Kidney (tissue), 14 donors: Measurements from ENCODE around the gene FEZF2. TPM values are rescaled to one million over a fixed set of nuclear protein-coding genes. Genes with fewer than 3 reads are reported as not detected.

ENCODE experiments used
- DNase-seq, 5 donors: peaks; one replicate each; pipeline ENCODE4 v3.0.0-alpha.2; 2013 to 2020
- FAIRE-seq: peaks from 2 replicates; lab custom pipeline; 2012; peaks lifted over from hg19 to GRCh38; lab: Jason Lieb, UNC
- H3K27ac ChIP-seq, 2 donors: one replicate each; pipeline ENCODE4 v1.7.0; 2013; ENCODE audit warnings: low read depth in 2 of 2, low read length in 2 of 2, inconsistent platforms in 1 of 2
- H3K27me3 ChIP-seq: one replicate; pipeline ENCODE4 v1.7.1; 2013; ENCODE audit warnings: low read length, inconsistent platforms; ENCODE audit not compliant: control insufficient read depth, insufficient read depth
- H3K36me3 ChIP-seq, 3 donors: one replicate each; pipeline versions ENCODE4 v1.7.0 to v1.7.1; 2013; ENCODE audit warnings: low read length in 3 of 3, control low read depth in 1 of 3, inconsistent platforms in 1 of 3; ENCODE audit not compliant: insufficient read depth in 3 of 3, control insufficient read depth in 2 of 3
- H3K4me1 ChIP-seq, 3 donors: one replicate each; pipeline versions ENCODE4 v1.7.0 to v1.7.1; 2013; ENCODE audit warnings: low read length in 3 of 3, inconsistent platforms in 1 of 3, low read depth in 1 of 3; ENCODE audit not compliant: control insufficient read depth in 2 of 3, insufficient read depth in 2 of 3
- H3K4me3 ChIP-seq, 3 donors: one replicate each; pipeline versions ENCODE4 v1.7.0 to v1.8.1; 2013; ENCODE audit warnings: low read length in 3 of 3, control low read depth in 1 of 3, inconsistent platforms in 1 of 3
- H3K9ac ChIP-seq, 3 donors: one replicate each; pipeline versions ENCODE4 v1.7.0 to v1.7.1; 2013; ENCODE audit warnings: low read length in 3 of 3, control low read depth in 1 of 3, inconsistent platforms in 1 of 3
- H3K9me3 ChIP-seq, 3 donors: one replicate each; pipeline versions ENCODE4 v1.7.0 to v1.7.1; 2013; ENCODE audit warnings: low read length in 3 of 3, control low read depth in 1 of 3, inconsistent platforms in 1 of 3; ENCODE audit not compliant: control insufficient read depth in 2 of 3, insufficient read depth in 1 of 3
- CTCF ChIP-seq: IDR thresholded peaks from 3 replicates; pipeline ENCODE4 v1.5.1; 2012; ENCODE audit warnings: mild to moderate bottlenecking, moderate library complexity, borderline replicate concordance; ENCODE audit not compliant: insufficient read depth; ENCODE audit errors: extremely low read depth
- intact Hi-C: fragments of 100-400 bp; cut with DNase I; formaldehyde crosslinking; loops from one replicate; pipeline ENCODE4 v1.11.1; 2022
- polyA plus RNA-seq: library from polyadenylated mRNA; stranded (reverse); fragments of 350-450 nt; fragmentation: Illumina TruSeq; extraction: RNeasy Lipid Tissue Mini Kit (QIAGEN cat#74804); gene quantifications from one replicate; pipeline ENCODE4 v1.2.3, GENCODE V29; 2014; ENCODE audit warnings: low read depth, low replicate concordance; ENCODE audit not compliant: insufficient read depth
- total RNA-seq: library from RNA; stranded (reverse); fragmentation: NEBNext Ultra II Directional; extraction: Animal tissue kit (Norgen Biotek cat#: 25700); gene quantifications from one replicate; pipeline ENCODE4 v1.2.1, GENCODE V29; 2021
- donor health status: control.
- donor health status: control.
- donor health status: control.
- donor health status: control.
- donor health status: control.
- donor health status: DM: yes; HTN: yes; CAD: no.
- donor health status: Normal renal cell carcinoma (clear cell type).

The FEZF2 gene
- total and polyA plus RNA-seq, 2 donors from 2014 or later = not detected

DNA sequence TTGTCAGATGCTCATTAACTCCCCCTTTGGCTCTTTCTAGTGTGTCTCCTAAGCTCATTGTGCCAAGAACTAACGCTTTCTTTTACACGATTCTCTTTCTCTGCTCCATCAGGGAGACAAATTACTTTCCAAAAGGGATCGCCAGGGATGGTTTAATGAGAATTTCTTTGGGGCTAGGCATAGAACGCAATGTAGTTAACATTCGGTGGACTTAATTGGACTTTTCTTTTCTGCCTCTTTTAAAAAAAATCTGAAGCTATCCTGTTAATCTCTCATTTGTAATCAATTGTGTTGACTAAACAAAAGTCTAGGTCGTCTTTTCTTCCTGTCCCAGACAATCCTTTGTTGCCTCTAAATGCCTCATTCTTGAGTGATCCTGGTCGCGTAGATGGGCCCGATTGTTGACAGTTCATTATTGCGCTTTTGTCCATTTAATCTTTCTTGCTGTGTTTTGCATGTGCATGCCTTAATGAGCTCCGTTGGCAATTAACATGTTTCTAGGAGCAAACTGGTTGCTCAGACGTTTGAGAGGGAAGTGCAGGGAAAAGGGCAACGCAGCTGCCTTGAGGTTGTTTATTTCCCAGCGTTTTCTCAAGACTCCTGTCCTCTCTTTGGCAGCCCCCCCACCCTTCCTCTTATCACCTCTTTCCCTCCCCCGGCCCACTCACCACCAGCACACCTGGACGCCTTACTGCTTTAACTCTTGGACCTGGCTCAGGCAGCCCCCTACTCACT is 7.8 kb downstream of the FEZF2 start:
- Histone ChIP-seq H3K27me3 (peaks cover 52% of the 10 kb centered on the region), H3K4me1 (peaks cover 0 to 5% (median 0%) of the 10 kb centered on the region in 3 donors), H3K9me3 (no peaks in the 10 kb centered on the region), H3K4me3 (no peak overlapping the region), H3K36me3 (no peaks in the 10 kb centered on the region), H3K27ac (no peak overlapping the region), H3K9ac (no peak overlapping the region)
- intact Hi-C loops = no loop called here
- DNase-seq (no peak), FAIRE-seq (no peak)
- TF ChIP-seq CTCF = no peak

- TF ChIP-seq CTCF = no peak
- DNase-seq = no peak
- peaks cover 41% of the 10 kb centered on the region for H3K27me3 ChIP-seq
Measured at GRCh38 chr3:62364191-62364590, 9.2 kb downstream of the FEZF2 start.

DNA sequence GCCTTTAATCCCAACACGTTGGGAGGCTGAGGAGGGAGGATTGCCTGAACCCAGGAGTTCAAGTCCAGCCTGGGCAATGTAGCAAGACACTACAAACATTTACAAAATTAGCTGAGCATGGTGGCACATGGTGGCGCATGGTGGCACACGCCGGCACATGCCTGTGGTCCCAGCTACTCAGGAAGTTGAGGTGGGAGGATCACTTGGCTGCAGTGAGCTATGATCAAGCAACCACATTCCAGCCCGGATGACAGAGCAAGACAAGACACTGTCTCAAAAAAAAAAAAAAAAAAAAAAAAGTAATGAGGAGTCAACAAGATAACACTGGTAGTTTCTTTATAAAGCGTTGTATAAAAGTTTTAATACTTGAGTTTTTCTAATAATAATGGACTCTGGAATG is 10.1 kb downstream of the FEZF2 start:
- no peak overlapping the region for H3K9ac ChIP-seq
- intact Hi-C loops = no loop called here
- no peaks in the 10 kb centered on the region for H3K4me1 ChIP-seq
- no peaks in the 10 kb centered on the region for H3K36me3 ChIP-seq
- no peak overlapping the region for H3K27ac ChIP-seq
- FAIRE-seq = no peak
- no peak for TF ChIP-seq CTCF
- DNase-seq = no peak
- peaks cover 36% of the 10 kb centered on the region for H3K27me3 ChIP-seq
- H3K4me3 ChIP-seq = no peak overlapping the region
- H3K9me3 ChIP-seq = no peaks in the 10 kb centered on the region

More at GRCh38 chr3:62364191-62364590, 9.2 kb downstream of the FEZF2 start:
- no peaks in the 10 kb centered on the region for H3K36me3 ChIP-seq
- intact Hi-C loops = no loop called here
- no peak for FAIRE-seq
- no peak overlapping the region for H3K27ac ChIP-seq
- no peak overlapping the region for H3K9ac ChIP-seq
- no peak overlapping the region for H3K4me3 ChIP-seq
- no peaks in the 10 kb centered on the region for H3K9me3 ChIP-seq
- H3K4me1 ChIP-seq = no peaks in the 10 kb centered on the region
